Stimulated activated CD4-positive, alpha-beta T cell treated with anti-CD3 and anti-CD28 coated beads, Interleukin-15, amount 100 ng/mL, for 48 hours (primary cell): ENCODE data around the gene CACNA1C.

ENCODE experiments used
- DNase-seq, 2 donors: peaks; one replicate each; pipeline ENCODE4 v3.0.0-alpha.2; 2020; ENCODE audit warnings: low read depth in 2 of 2

The CACNA1C gene

GRCh38 chr12:2389079-2389790, 336.4 kb downstream of the CACNA1C start:
- no peak for DNase-seq

- no peak for DNase-seq
Measured at GRCh38 chr12:2390133-2390532, 337.3 kb downstream of the CACNA1C start.

- DNase-seq = no peak
Measured at GRCh38 chr12:2390850-2391390, 338.1 kb downstream of the CACNA1C start.

- DNase-seq = no peak
Measured at GRCh38 chr12:2391740-2392331, 339.0 kb downstream of the CACNA1C start.

- no peak for DNase-seq
Measured at GRCh38 chr12:2393016-2393415, 340.2 kb downstream of the CACNA1C start.

- no peak for DNase-seq
Measured at GRCh38 chr12:2393996-2394395, 341.2 kb downstream of the CACNA1C start.

- DNase-seq = peak; percentile 11 to 18
Measured at GRCh38 chr12:2395354-2395977, 342.7 kb downstream of the CACNA1C start.

- DNase-seq = no peak
Measured at GRCh38 chr12:2396448-2396871, 343.7 kb downstream of the CACNA1C start.

- no peak for DNase-seq
Measured at GRCh38 chr12:2397356-2398045, 344.7 kb downstream of the CACNA1C start.

- no peak for DNase-seq
Measured at GRCh38 chr12:2401040-2401439, 348.3 kb downstream of the CACNA1C start.

- no peak for DNase-seq
Measured at GRCh38 chr12:2402073-2402579, 349.3 kb downstream of the CACNA1C start.

GRCh38 chr12:2403221-2403976, 350.6 kb downstream of the CACNA1C start:
- no peak for DNase-seq

- no peak for DNase-seq
Measured at GRCh38 chr12:2405039-2405438, 352.3 kb downstream of the CACNA1C start.

GRCh38 chr12:2406903-2407302, 354.1 kb downstream of the CACNA1C start:
- no peak for DNase-seq

- no peak for DNase-seq
Measured at GRCh38 chr12:2408262-2408661, 355.5 kb downstream of the CACNA1C start.

GRCh38 chr12:2409656-2410265, 357.0 kb downstream of the CACNA1C start:
- no peak for DNase-seq

GRCh38 chr12:2410496-2410895, 357.7 kb downstream of the CACNA1C start:
- DNase-seq = no peak

- no peak for DNase-seq
Measured at GRCh38 chr12:2411011-2411410, 358.2 kb downstream of the CACNA1C start.

- DNase-seq = no peak
Measured at GRCh38 chr12:2411616-2412304, 359.0 kb downstream of the CACNA1C start.

- DNase-seq = no peak
Measured at GRCh38 chr12:2412305-2412643, 359.5 kb downstream of the CACNA1C start.
